HG03095 (cell line): ENCODE data around the gene TRERF1.
A peak's percentile ranks its signal among the peaks of the same experiment; 100 is the strongest.
"Not testable (repeated sequence)": the region's sequence is repeated elsewhere in the genome, so short reads cannot be mapped to it uniquely, and the experiment has no call there.

ENCODE experiments used
- ATAC-seq: cut with Tn5 transposase; IDR thresholded peaks from one replicate; pipeline ENCODE4 v1.9.1; 2021; ENCODE audit warnings: moderate library complexity; ENCODE audit not compliant: unreplicated experiment

TRERF1 gene

DNA sequence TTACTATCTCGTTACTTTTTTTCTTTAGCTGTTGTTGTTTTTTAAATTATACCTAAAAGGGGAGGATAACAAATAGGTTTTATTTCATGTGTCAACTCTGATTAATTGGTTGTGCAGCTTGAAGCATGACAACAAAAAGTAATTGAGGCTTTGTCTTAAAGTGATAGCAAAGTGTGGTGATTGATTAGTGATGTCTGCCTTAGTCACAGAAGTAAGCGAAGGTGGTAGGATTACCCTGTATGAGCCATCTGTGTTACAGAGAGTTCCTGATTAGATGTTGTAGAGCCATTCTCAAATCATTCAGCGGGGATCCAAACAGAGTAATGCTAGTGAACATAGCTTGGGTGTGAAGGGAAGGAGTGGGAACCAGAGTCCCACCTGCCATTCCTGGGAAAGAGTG, 219.7 kb downstream of the TRERF1 start:
- no peak for ATAC-seq

- no peak for ATAC-seq
These were observed 221.1 kb downstream of the TRERF1 start for GRCh38 chr6:42230345-42231321.

- no peak for ATAC-seq
These were observed 222.1 kb downstream of the TRERF1 start for GRCh38 chr6:42229506-42230119.

GRCh38 chr6:42228305-42228704, 223.4 kb downstream of the TRERF1 start:
- no peak for ATAC-seq

- no peak for ATAC-seq
These were observed 224.4 kb downstream of the TRERF1 start for GRCh38 chr6:42227173-42227850.

DNA sequence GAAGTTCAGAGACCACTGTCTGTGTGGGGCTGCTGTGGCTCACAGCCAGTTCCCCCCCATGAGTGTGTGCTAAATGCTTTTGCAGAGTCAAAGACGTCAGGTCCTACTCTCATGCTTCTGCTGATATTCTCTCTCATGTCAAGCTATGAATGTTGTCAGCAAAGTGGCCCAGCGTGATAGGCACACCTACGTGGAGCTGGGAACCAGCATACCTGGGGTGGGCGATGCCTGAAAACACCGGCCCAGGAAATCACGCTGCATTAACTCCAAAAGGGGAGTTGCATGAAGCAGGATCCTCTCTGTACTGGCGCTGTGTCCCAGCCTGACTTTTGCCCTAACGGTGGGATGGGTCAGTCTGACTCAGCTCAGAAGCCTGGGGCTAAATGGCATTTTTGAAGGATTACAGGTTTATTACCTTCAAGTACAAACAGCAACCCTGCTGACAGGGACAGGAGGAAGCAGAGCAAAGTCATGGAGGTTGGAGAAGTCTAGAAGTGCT, 225.0 kb downstream of the TRERF1 start:
- no peak for ATAC-seq

- no peak for ATAC-seq
These were observed 225.5 kb downstream of the TRERF1 start for GRCh38 chr6:42226161-42226611.

DNA sequence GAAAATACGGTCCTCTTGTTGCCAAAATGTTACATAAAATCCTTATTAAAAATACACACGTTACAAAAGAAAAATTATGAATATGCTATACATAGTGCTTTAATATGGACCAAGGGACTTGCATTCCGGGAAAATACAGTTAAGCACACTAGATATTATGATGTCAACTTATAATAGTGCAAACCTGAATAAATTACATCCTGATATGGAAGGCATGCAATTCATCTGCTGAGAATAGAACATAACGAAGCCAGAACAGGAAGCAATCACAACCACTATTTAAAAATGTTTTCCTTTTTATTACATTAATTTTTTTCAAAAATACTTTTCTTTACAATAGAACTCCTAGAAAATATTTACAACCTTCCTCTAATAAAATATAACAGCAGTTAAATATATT, 226.3 kb downstream of the TRERF1 start:
- ATAC-seq, result no peak

- ATAC-seq, result no peak
These were observed 226.7 kb downstream of the TRERF1 start for GRCh38 chr6:42225029-42225339.

- ATAC-seq, result peak; percentile 94
These were observed 227.3 kb downstream of the TRERF1 start for GRCh38 chr6:42224222-42225028.

DNA sequence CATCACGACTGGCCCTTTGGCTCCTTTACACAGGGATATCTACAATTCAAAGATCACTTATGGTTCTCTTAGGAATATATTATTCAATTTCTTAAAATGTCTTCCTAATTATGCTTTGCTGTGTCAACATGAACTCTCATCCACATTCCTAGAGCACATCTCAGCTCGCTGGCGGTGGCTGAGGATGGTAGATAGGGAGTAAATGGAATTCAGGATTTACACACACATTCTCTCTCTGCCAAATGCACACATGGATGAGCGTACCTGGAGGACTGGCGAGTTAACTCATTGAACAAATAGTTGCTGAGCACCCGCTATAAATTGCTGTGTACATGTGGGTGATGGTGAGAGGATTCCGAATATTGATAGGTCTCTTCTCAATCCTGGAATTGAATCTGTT, 229.3 kb downstream of the TRERF1 start:
- no peak for ATAC-seq

- no peak for ATAC-seq
These were observed 230.2 kb downstream of the TRERF1 start for GRCh38 chr6:42221546-42221945.

- ATAC-seq, result no peak
These were observed 230.9 kb downstream of the TRERF1 start for GRCh38 chr6:42220807-42221206.

DNA sequence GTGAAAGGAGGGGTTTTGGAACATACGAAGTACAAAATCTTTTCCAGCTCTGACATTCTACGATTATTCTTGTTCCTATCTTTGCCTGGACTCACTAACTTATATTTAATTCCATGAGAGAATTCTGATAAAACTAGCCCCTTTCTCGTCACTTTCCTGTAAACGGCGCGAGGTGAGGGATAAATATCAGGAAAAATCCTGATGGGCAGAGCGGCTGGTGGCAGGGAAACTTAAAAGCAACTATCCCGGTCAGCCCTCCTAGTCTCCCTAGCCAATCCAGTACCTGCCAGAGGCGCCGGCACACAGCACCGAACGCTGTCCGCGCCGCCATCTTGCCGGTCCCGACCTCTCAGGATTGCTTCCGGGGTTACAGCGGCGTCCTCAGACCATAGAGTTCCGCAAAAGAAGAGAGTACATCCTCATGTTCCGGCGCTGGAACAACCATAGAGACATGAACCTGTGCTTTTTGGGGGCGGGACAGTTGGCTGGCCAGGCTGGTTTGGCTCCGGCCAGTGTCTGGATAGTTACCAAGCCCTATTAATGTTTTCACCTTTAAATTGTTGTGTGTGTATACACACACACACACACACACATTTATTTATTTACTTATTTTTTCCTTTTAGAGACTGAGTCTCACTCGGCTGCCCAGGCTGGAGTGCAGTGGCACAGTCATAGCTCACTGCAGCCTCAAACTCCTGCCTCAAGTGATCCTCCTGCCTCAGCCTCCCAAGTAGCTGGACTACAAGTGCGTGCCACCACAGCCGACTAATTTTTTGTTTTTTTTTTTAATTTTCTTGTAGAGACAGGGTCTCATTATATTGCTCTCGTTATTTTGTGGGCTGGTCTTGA, 234.0 kb downstream of the TRERF1 start, which contains the start of gene MRPS10:
Gene MRPS10, minus strand, starts transcription at position 343 of the 849 bp plus-strand sequence. Its CDS starts 12 bp downstream, at position 331.
- ATAC-seq, result peak; percentile 86

- ATAC-seq, result no peak
These were observed 234.6 kb downstream of the TRERF1 start for GRCh38 chr6:42217157-42217518.

GRCh38 chr6:42216495-42216894, 235.2 kb downstream of the TRERF1 start:
- ATAC-seq, result not testable (repeated sequence)

GRCh38 chr6:42212442-42212841, 239.3 kb downstream of the TRERF1 start:
- no peak for ATAC-seq

GRCh38 chr6:42211726-42212125, 240.0 kb downstream of the TRERF1 start:
- no peak for ATAC-seq

DNA sequence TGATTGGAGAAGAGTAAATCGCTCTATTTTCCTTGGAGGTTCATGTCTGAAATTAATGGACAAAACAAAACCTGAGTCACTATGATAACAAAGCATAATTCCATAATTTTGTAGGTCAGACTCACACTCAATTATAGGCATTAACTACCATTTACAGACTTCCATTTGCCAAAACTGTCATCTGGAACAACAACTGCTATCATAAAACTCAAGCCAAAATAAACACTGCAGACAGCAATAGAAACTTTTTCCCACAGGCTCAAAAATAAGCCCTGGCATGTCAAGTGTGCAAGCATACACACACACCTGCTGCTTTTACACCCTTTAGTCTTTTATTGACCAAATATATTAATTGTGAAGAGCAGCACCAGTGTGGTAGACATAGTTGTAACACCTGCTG, 241.2 kb downstream of the TRERF1 start:
- no peak for ATAC-seq

DNA sequence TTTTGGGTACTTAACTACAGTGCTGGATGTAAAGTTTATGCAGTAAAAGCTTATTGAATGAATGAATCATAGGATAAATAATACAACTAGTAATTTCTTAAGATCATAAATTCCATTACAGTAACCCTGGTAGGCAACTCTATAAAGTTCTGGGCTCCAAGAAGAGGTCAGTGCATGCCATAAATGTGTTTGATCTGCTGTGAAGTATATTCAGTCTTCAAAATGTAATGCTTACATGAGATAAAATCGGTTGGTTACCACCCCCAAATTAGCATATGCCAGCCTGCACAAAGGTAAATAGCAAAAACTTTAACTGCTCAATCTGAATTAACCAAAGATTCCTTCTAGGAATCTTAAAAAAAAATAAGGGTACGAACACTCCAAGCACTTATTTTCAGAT, 244.2 kb downstream of the TRERF1 start:
- not testable (repeated sequence) for ATAC-seq
